Mucosa of descending colon (tissue), 3 donors: ENCODE results near the gene SERP1. TPM values are rescaled to one million over a fixed set of nuclear protein-coding genes. Genes with fewer than 3 reads are reported as not detected.

Experiments
- ATAC-seq: fragments of 200-7000 bp; cut with Tn5 transposase; one replicate; pipeline ENCODE4 v1.9.1; 2020; ENCODE audit warnings: mild to moderate bottlenecking, moderate library complexity
- DNase-seq, 3 donors: peaks; one replicate each; pipeline ENCODE4 v3.0.0-alpha.2; 2020
- H3K36me3 ChIP-seq: fragments of 200-600 bp; one replicate; pipeline ENCODE4 v1.8.0; 2021; ENCODE audit warnings: low read depth, mild to moderate bottlenecking
- H3K4me1 ChIP-seq: fragments of 200-600 bp; one replicate; pipeline ENCODE4 v1.8.0; 2021; ENCODE audit warnings: low read depth, mild to moderate bottlenecking
- H3K4me3 ChIP-seq: fragments of 200-600 bp; one replicate; pipeline ENCODE4 v1.8.0; 2021; ENCODE audit warnings: mild to moderate bottlenecking
- H3K9me3 ChIP-seq: fragments of 200-600 bp; one replicate; pipeline ENCODE4 v1.8.0; 2021; ENCODE audit warnings: mild to moderate bottlenecking
- CTCF ChIP-seq: fragments of 200-600 bp; IDR thresholded peaks from one replicate; pipeline ENCODE4 v1.8.0; 2022; ENCODE audit warnings: antibody characterized with exemption, mild to moderate bottlenecking
- intact Hi-C, 2 donors: fragments of 100-400 bp; cut with DNase I in 1 of 2; cut with micrococcal nuclease in 1 of 2; formaldehyde crosslinking; loops; one replicate each; pipeline versions ENCODE4 v1.11.0 to v1.11.1; 2022; cut with DNase I, micrococcal nuclease
- total RNA-seq, 3 donors: library from RNA; stranded (reverse); fragmentation: NEBNext Ultra II Directional in 2 of 3; extraction: Animal tissue kit (Norgen Biotek cat#: 25700) in 2 of 3; gene quantifications; one replicate each; pipeline versions ENCODE4 v1.2.1 to v1.2.4, GENCODE V29; 2021 to 2023
- donor health status: DM: no; HTN: no; CAD: no; lungs with moderate emphysema.
- donor health status: DM: no; HTN: no; CAD: no.
- donor health status: DM: no; HTN: yes; CAD: no.

SERP1 gene
- total RNA-seq, 3 donors from 2014 or later = 72.8 to 87.1 (median 86.6) TPM

DNA sequence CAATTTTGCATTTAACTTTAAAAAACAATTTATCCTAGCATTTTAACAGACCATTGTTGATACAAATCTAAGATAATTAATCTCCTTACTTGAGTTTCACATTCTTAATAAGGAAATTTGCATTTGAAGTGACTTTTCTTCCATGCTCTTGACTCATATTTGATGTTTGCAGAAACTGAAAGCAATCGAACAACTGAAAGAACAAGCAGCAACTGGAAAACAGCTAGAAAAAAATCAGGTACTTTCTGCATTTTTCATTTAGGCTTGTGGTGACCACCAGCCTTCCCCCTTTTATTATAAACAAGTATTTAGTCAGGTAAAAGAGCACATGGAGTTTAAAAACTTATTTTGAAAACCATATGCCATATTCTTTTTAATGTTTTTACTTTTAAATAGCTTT lies 36.7 kb upstream of the SERP1 start:
- Histone ChIP-seq H3K36me3 (no peaks in the 10 kb centered on the region), H3K4me1 (no peaks in the 10 kb centered on the region), H3K9me3 (no peaks in the 10 kb centered on the region), H3K4me3 (no peak overlapping the region)
- intact Hi-C loops = no loop called here
- no peak for TF ChIP-seq CTCF
- no peak for ATAC-seq
- no peak for DNase-seq

DNA sequence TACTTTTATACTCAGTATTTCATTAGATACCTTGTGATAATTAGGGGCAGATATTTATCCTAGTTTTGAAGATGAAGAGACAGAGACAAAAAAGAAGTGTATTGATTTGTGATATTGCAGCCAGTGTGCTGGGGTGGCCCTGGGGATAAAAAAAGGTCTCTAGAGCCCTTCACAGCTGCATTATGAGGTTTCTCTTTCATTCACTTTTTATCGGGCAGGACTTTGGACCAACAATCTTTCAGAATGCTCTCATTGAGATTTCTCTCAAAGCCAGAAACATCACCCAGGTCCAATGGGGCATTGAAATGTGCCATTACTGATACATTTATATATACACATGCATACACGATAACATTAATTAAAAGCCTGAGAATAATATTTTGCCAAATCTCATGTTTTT lies 36.3 kb upstream of the SERP1 start:
- Histone ChIP-seq H3K4me3 (no peak overlapping the region), H3K4me1 (no peaks in the 10 kb centered on the region), H3K36me3 (no peaks in the 10 kb centered on the region), H3K9me3 (no peaks in the 10 kb centered on the region)
- DNase-seq (no peak), ATAC-seq (no peak)
- intact Hi-C loops = no loop called here
- TF ChIP-seq CTCF = no peak

DNA sequence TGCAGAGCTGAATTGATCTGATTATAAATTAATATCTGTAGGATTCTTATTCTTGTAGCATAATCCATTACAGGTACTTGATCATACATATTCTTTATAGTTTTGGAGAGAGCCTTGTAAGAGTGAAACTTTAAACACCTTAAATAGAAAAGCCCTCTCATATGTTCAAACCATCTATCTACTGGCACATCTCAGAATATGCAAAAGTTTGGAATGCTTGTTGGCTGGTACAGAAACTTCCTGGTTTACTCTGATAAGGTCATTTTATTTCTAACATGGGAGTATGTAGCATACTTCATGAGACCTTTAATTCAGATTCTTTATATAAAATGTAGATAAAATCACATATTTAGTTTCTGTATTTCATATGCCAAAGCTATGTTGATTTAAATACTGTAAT lies 34.9 kb upstream of the SERP1 start:
- no peak for DNase-seq
- ATAC-seq = no peak
- no peak for TF ChIP-seq CTCF
- no peak overlapping the region for H3K4me3 ChIP-seq
- intact Hi-C loops = no loop called here
- H3K36me3 ChIP-seq = no peaks in the 10 kb centered on the region
- H3K4me1 ChIP-seq = no peaks in the 10 kb centered on the region
- H3K9me3 ChIP-seq = no peaks in the 10 kb centered on the region

DNA sequence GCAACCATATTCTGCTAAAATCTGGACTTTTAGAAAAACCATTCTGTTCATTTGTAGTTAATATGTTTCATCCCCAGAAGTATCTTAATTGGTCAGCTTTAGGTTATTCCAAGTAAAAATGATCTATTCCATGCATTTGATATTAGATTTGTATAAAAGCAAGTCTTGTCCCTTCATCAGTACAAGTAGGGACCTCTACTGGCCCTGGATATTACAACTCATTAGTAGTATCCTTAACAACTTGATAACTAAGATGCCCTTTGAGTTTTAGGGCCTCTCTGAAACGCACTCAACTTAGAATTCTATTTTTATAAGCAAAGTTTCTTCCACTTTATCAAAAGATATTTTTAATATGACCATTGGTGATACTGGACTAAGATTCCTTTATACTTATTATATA lies 31.6 kb upstream of the SERP1 start:
- no peaks in the 10 kb centered on the region for H3K4me1 ChIP-seq
- no peak overlapping the region for H3K4me3 ChIP-seq
- no peak for DNase-seq
- no peaks in the 10 kb centered on the region for H3K9me3 ChIP-seq
- intact Hi-C loops = no loop called here
- no peak for ATAC-seq
- no peaks in the 10 kb centered on the region for H3K36me3 ChIP-seq
- TF ChIP-seq CTCF = no peak

DNA sequence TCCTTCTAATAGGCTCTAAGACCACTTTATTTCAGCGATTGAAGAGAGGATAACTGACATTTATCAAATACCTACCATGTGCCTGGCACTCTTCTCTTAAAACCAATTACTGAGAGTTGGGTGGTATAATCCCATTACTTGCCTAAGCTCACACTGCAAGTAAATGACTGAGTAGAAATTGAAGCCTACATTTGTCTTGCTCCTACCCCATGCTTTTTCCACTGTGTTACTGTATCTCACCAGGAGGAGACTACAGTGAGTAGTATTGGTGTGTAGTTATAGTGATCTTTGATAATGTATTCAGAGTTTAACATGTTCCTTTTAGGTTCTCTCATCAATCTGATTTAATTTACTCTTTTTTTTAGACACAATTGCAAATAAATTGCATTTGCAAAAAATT lies 21.0 kb upstream of the SERP1 start:
- no peak for TF ChIP-seq CTCF
- no peaks in the 10 kb centered on the region for H3K36me3 ChIP-seq
- intact Hi-C loops = no loop called here
- H3K9me3 ChIP-seq = no peaks in the 10 kb centered on the region
- H3K4me1 ChIP-seq = no peaks in the 10 kb centered on the region
- no peak for DNase-seq
- no peak for ATAC-seq
- H3K4me3 ChIP-seq = no peak overlapping the region

GRCh38 chr3:150564243-150564642 lies 17.9 kb upstream of the SERP1 start:
- H3K9me3 ChIP-seq = no peaks in the 10 kb centered on the region
- H3K36me3 ChIP-seq = no peaks in the 10 kb centered on the region
- ATAC-seq (no peak), DNase-seq (no peak)
- no peaks in the 10 kb centered on the region for H3K4me1 ChIP-seq
- H3K4me3 ChIP-seq = no peak overlapping the region
- no peak for TF ChIP-seq CTCF
- intact Hi-C loops = no loop called here
